HEK293 (cell line): Measurements from ENCODE around the gene IL36G.

ENCODE experiments used
- BCL11A ChIP-seq: fragments of 450-650 bp; formaldehyde crosslinking; IDR thresholded peaks from 2 replicates; pipeline ENCODE4 v1.5.1; 2016; ENCODE audit warnings: low read depth, missing biosample characterization, missing genetic modification characterization
- MEIS1 ChIP-seq: sonication (generic); formaldehyde crosslinking; IDR thresholded peaks from 2 replicates; pipeline ENCODE4 v1.8.1; 2022; ENCODE audit warnings: missing genetic modification reagents, mild to moderate bottlenecking, borderline replicate concordance
- ZBTB21 ChIP-seq: fragments of 450-650 bp; formaldehyde crosslinking; IDR thresholded peaks from 2 replicates; pipeline ENCODE4 v1.5.1; 2017; ENCODE audit warnings: missing biosample characterization, missing genetic modification characterization
- ZNF140 ChIP-seq: fragments of 450-650 bp; formaldehyde crosslinking; IDR thresholded peaks from 2 replicates; pipeline ENCODE4 v1.5.1; 2016; ENCODE audit warnings: missing biosample characterization, missing genetic modification characterization
- ZNF274 ChIP-seq, 2 experiments: fragments of 200-500 bp in 1 of 2; fragments of 450-650 bp in 1 of 2; sonication (Bioruptor generic) in 1 of 2; formaldehyde crosslinking in 1 of 2; IDR thresholded peaks; 2 replicates each; pipeline versions ENCODE4 v1.5.1 to v1.6.1; 2014 to 2016; ENCODE audit warnings: borderline replicate concordance in 1 of 2, inconsistent platforms in 1 of 2, low read length in 1 of 2, missing biosample characterization in 1 of 2, missing genetic modification characterization in 1 of 2
- ZNF350 ChIP-seq: fragments of 450-650 bp; formaldehyde crosslinking; IDR thresholded peaks from 2 replicates; pipeline ENCODE4 v1.5.0; 2017; ENCODE audit warnings: missing biosample characterization, mild to moderate bottlenecking, missing genetic modification characterization
- ZNF548 ChIP-seq: fragments of 450-650 bp; formaldehyde crosslinking; IDR thresholded peaks from 2 replicates; pipeline ENCODE4 v1.5.1; 2016; ENCODE audit warnings: missing biosample characterization, missing genetic modification characterization
- ZNF777 ChIP-seq: fragments of 450-650 bp; formaldehyde crosslinking; IDR thresholded peaks from 2 replicates; pipeline ENCODE4 v1.5.1; 2017; ENCODE audit warnings: missing biosample characterization, missing genetic modification characterization, borderline replicate concordance
- TF ChIP-seq, protein P1 (sequence below): fragments of 450-650 bp; formaldehyde crosslinking; IDR thresholded peaks from 2 replicates; pipeline ENCODE4 v1.5.1; 2016; ENCODE audit warnings: missing biosample characterization, missing genetic modification characterization
- TF ChIP-seq, protein P2 (sequence below): sonication (generic); formaldehyde crosslinking; IDR thresholded peaks from 2 replicates; pipeline ENCODE4 v1.8.1; 2022; ENCODE audit warnings: mild to moderate bottlenecking, moderate library complexity, missing genetic modification reagents
- TF ChIP-seq, protein P3 (sequence below): fragments of 450-650 bp; formaldehyde crosslinking; IDR thresholded peaks from 2 replicates; pipeline ENCODE4 v1.5.1; 2016; ENCODE audit warnings: missing biosample characterization, missing genetic modification characterization
- TF ChIP-seq, protein P4 (sequence below): fragments of 450-650 bp; formaldehyde crosslinking; IDR thresholded peaks from 2 replicates; pipeline ENCODE4 v1.5.1; 2016; ENCODE audit warnings: missing biosample characterization, missing genetic modification characterization
- TF ChIP-seq, protein P5 (sequence below): fragments of 450-650 bp; formaldehyde crosslinking; IDR thresholded peaks from 2 replicates; pipeline ENCODE4 v1.5.1; 2016; ENCODE audit warnings: missing biosample characterization, missing genetic modification characterization

DNA sequence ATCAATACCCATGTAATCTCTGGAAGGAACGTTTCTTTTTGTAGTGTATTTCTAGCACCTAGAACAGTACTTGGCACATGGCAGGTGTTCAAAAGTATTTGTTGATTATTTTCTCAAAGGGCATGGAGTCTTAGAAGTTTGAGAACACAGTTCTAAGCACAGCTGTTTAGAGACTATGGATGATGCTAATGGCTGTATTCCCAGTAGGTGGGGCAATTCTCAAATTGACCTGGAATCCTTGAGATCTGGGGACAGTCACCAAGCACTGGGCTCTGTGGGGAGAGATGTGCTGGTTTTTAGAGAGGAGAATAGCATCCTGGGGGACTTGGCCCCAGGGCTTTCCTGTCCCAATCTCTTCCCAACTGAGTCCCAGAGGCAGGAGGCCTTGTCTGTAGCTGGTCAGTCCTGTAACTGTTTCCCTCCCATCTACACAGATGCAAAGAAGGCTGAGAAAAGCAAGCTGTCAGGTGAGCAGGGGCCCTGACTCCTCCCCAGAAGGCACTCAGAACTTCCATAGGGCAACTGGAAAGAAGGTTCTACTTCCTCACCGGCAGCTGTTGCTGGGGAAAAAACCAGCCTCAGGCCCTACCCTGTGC, 17.5 kb upstream of the IL36G start:
- no peak for TF ChIP-seq ZNF548
- TF ChIP-seq, protein P1, sequence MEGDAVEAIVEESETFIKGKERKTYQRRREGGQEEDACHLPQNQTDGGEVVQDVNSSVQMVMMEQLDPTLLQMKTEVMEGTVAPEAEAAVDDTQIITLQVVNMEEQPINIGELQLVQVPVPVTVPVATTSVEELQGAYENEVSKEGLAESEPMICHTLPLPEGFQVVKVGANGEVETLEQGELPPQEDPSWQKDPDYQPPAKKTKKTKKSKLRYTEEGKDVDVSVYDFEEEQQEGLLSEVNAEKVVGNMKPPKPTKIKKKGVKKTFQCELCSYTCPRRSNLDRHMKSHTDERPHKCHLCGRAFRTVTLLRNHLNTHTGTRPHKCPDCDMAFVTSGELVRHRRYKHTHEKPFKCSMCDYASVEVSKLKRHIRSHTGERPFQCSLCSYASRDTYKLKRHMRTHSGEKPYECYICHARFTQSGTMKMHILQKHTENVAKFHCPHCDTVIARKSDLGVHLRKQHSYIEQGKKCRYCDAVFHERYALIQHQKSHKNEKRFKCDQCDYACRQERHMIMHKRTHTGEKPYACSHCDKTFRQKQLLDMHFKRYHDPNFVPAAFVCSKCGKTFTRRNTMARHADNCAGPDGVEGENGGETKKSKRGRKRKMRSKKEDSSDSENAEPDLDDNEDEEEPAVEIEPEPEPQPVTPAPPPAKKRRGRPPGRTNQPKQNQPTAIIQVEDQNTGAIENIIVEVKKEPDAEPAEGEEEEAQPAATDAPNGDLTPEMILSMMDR (tag by site-specific recombination) = no peak
- TF ChIP-seq, protein P2, sequence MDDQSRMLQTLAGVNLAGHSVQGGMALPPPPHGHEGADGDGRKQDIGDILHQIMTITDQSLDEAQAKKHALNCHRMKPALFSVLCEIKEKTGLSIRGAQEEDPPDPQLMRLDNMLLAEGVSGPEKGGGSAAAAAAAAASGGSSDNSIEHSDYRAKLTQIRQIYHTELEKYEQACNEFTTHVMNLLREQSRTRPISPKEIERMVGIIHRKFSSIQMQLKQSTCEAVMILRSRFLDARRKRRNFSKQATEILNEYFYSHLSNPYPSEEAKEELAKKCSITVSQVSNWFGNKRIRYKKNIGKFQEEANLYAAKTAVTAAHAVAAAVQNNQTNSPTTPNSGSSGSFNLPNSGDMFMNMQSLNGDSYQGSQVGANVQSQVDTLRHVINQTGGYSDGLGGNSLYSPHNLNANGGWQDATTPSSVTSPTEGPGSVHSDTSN (CRISPR knock-in tag) = no peak
- no peak for TF ChIP-seq ZNF140 (tag by site-specific recombination)
- no peak for TF ChIP-seq ZNF350 (tag by site-specific recombination)
- TF ChIP-seq BCL11A (tag by site-specific recombination) = no peak
- TF ChIP-seq, protein P3, sequence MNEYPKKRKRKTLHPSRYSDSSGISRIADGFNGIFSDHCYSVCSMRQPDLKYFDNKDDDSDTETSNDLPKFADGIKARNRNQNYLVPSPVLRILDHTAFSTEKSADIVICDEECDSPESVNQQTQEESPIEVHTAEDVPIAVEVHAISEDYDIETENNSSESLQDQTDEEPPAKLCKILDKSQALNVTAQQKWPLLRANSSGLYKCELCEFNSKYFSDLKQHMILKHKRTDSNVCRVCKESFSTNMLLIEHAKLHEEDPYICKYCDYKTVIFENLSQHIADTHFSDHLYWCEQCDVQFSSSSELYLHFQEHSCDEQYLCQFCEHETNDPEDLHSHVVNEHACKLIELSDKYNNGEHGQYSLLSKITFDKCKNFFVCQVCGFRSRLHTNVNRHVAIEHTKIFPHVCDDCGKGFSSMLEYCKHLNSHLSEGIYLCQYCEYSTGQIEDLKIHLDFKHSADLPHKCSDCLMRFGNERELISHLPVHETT (tag by site-specific recombination) = no peak
- TF ChIP-seq MEIS1 (CRISPR knock-in tag) = no peak
- no peak for TF ChIP-seq ZNF777 (tag by site-specific recombination)
- TF ChIP-seq ZBTB21 (tag by site-specific recombination) = no peak
- no peak for TF ChIP-seq ZNF274 (IDR thresholded peaks at IDR 0.05; ENCODE audit: low read length)
- no peak for TF ChIP-seq ZNF274 (tag by site-specific recombination; IDR thresholded peaks at IDR 0.05; ENCODE audit: borderline replicate concordance)
- TF ChIP-seq, protein P4, sequence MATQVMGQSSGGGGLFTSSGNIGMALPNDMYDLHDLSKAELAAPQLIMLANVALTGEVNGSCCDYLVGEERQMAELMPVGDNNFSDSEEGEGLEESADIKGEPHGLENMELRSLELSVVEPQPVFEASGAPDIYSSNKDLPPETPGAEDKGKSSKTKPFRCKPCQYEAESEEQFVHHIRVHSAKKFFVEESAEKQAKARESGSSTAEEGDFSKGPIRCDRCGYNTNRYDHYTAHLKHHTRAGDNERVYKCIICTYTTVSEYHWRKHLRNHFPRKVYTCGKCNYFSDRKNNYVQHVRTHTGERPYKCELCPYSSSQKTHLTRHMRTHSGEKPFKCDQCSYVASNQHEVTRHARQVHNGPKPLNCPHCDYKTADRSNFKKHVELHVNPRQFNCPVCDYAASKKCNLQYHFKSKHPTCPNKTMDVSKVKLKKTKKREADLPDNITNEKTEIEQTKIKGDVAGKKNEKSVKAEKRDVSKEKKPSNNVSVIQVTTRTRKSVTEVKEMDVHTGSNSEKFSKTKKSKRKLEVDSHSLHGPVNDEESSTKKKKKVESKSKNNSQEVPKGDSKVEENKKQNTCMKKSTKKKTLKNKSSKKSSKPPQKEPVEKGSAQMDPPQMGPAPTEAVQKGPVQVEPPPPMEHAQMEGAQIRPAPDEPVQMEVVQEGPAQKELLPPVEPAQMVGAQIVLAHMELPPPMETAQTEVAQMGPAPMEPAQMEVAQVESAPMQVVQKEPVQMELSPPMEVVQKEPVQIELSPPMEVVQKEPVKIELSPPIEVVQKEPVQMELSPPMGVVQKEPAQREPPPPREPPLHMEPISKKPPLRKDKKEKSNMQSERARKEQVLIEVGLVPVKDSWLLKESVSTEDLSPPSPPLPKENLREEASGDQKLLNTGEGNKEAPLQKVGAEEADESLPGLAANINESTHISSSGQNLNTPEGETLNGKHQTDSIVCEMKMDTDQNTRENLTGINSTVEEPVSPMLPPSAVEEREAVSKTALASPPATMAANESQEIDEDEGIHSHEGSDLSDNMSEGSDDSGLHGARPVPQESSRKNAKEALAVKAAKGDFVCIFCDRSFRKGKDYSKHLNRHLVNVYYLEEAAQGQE (tag by site-specific recombination) = no peak
- TF ChIP-seq, protein P5, sequence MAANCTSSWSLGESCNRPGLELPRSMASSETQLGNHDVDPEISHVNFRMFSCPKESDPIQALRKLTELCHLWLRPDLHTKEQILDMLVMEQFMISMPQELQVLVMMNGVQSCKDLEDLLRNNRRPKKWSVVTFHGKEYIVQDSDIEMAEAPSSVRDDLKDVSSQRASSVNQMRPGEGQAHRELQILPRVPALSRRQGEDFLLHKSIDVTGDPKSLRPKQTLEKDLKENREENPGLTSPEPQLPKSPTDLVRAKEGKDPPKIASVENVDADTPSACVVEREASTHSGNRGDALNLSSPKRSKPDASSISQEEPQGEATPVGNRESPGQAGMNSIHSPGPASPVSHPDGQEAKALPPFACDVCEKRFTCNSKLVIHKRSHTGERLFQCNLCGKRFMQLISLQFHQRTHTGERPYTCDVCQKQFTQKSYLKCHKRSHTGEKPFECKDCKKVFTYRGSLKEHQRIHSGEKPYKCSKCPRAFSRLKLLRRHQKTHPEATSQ (tag by site-specific recombination) = no peak
